ENCODE measurements around the gene SMIM44.

SMIM44 gene

DNA sequence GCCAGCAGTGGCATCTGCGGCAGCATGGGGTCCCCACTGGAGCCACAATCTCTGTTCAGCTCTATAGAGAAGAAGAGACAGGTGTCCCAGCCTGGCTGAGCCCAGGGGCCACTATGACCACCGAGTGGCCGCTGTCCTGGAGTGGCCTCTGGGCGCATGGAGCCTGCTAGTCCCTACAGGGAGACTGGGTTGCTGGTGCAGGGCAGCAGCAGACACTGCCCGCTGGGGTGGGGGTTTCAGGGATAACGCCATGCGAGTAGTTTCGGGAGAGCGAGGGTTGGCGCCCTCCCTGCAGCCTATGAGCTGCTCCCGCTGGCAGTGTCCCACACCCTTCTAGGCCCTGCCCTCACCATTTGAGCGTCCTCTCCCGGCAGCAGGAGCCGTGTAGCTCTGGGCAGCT, 44.8 kb upstream of the SMIM44 start:
- TF ChIP-seq, protein P1, sequence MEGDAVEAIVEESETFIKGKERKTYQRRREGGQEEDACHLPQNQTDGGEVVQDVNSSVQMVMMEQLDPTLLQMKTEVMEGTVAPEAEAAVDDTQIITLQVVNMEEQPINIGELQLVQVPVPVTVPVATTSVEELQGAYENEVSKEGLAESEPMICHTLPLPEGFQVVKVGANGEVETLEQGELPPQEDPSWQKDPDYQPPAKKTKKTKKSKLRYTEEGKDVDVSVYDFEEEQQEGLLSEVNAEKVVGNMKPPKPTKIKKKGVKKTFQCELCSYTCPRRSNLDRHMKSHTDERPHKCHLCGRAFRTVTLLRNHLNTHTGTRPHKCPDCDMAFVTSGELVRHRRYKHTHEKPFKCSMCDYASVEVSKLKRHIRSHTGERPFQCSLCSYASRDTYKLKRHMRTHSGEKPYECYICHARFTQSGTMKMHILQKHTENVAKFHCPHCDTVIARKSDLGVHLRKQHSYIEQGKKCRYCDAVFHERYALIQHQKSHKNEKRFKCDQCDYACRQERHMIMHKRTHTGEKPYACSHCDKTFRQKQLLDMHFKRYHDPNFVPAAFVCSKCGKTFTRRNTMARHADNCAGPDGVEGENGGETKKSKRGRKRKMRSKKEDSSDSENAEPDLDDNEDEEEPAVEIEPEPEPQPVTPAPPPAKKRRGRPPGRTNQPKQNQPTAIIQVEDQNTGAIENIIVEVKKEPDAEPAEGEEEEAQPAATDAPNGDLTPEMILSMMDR (conservative IDR thresholded peaks at IDR 0.05; ENCODE audit: low read depth), result no peak
- no peak for DNase-seq (ENCODE audit: low spot score)
- ChIA-PET CTCF (no interaction called here), POLR2A (ENCODE audit: low non-redundant PET) (no interaction called here)
- H3K27ac ChIP-seq, result no peak overlapping the region

DNA sequence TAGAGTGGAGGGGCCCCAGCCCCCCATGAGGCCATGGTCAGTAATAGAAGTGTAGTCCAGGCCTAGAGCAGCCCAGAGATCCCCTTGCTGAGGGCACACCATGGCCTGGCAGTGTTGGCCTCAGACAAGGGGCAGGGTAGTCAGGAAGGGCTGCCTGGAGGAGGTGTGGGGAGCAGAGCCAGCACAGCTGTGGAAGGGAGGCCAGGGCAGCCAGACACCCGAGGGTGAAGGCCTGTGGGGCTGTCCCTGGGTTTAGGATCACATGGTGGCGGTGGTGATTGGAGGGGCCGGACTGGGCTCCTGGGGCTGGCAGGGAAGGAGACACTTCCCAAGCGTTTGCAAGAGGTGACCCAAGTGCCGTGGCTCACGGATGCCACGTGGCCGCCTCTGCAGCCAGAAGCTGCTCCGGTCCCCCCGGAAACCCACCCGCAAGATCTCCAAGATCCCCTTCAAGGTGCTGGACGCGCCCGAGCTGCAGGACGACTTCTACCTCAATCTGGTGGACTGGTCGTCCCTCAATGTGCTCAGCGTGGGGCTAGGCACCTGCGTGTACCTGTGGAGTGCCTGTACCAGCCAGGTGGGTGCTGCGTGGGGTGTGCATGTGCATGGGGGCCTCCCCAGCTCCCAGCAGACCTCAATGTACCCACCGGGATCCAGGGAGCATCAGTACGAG, 44.1 kb upstream of the SMIM44 start:
- TF ChIP-seq, protein P1 (conservative IDR thresholded peaks at IDR 0.05; ENCODE audit: low read depth), result no peak
- POLR2A ChIA-PET (ENCODE audit: low non-redundant PET), result no interaction called here
- DNase-seq (ENCODE audit: low spot score), result no peak
- CTCF ChIA-PET, result no interaction called here
- no peak overlapping the region for H3K27ac ChIP-seq

DNA sequence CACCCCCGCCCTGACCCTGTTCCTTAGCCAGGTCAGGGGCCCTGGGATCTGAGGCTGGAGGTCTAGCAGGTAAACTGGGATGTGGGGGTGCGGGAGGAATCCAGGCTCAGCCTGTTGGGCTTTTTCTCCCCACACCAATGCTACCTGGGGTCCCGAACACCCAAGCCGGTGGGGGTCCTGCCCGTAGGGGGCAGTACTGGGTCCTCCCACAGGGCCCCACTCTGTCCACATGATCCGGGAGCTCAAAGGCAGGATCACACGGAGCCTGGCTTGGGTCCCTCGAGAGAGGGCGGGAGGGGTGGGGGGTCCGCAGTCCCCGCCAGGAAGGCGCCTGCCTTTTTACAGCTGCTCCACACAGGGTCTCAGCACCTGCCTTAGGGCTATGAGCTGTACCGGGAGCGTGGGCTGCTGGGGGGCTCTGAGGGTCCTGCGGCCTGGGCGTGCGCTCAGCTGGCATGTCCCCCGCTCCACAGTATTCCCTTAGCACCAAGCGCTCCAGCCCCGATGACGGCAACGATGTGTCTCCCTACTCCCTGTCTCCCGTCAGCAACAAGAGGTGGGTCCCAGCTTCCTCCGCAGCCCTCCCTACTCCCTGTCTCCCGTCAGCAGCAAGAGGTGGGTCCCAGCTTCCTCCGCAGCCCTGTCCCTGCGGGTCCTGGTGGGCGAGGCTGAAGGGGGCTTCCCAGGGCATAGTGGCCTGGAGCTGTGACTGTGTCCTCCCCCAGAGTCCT, 43.4 kb upstream of the SMIM44 start:
- POLR2A ChIA-PET (ENCODE audit: low non-redundant PET), result no interaction called here

DNA sequence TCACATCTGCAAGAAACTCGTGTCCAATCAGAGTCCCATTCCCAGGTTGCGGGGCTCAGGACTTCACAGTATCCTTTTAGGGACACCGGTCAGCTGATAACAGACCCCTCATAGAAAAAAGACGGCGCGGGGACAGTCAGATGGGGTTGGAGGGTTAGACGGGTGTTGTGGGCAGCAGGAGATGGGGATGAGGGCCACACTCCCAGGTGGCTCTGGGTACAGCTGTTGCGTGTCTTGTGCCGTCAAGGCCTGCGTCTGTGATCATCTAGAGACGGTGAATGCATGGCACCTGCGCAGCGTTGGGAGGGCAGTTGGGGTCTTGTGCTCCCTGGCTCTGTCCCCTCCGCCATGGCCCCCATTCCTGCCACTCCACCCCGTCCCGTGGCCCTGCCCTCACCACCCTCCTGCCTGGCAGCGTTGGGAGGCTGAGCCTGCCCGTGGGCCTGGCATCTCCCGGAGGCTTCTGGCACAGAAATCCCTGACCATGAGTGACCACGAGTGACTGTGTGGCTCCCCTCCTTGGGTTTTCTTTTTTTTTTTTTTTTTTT, 41.7 kb upstream of the SMIM44 start:
- ChIA-PET CTCF (no interaction called here), POLR2A (ENCODE audit: low non-redundant PET) (no interaction called here)
- TF ChIP-seq, protein P1 (conservative IDR thresholded peaks at IDR 0.05; ENCODE audit: low read depth), result no peak
- no peak overlapping the region for H3K27ac ChIP-seq
- DNase-seq (ENCODE audit: low spot score), result no peak

More for the DNA sequence above, 43.4 kb upstream of the SMIM44 start:
- no peak overlapping the region for H3K27ac ChIP-seq
- TF ChIP-seq, protein P1 (conservative IDR thresholded peaks at IDR 0.05; ENCODE audit: low read depth), result no peak
- no peak for DNase-seq (ENCODE audit: low spot score)
- CTCF ChIA-PET, result no interaction called here

DNA sequence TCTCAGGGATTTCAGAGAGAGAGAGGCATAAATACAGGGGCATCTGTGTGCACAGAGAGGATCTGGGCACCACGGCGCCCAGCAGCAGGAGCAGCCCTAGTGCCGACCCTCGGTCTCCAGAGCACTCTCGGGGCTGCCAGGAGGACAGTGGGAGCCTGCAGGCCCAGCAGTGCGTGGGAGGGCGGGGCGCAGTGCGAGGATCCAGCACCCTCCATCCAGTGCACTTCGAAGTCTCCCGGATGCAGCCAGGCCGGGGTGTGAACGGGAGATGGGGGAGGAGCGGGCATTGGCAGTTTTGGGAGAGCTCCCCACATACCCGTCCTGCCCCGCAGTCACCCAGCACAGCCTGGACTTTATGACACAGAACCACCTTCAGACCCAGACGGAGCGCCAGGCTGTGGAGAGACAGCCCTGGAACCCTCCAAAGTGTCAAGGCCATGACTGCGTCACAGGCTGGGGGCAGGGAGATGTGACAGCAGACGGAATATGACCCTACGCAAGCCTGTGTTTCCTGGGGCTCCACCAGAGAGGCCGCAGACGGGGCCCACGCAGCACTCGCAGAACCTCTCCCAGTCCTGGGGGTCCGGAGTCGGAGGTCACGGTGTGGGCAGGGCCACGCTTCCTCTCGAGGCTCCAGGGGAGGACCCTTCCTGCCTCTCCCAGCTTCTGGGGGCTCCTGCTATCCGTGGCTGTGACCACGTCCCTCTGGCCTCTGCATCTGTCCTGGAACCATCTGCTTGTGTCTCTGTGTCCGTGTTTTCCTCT, 41.0 kb upstream of the SMIM44 start:
- no peak for DNase-seq (ENCODE audit: low spot score)
- TF ChIP-seq, protein P1 (conservative IDR thresholded peaks at IDR 0.05; ENCODE audit: low read depth), result no peak
- ChIA-PET POLR2A (ENCODE audit: low non-redundant PET) (no interaction called here), CTCF (no interaction called here)
- H3K27ac ChIP-seq, result no peak overlapping the region

DNA sequence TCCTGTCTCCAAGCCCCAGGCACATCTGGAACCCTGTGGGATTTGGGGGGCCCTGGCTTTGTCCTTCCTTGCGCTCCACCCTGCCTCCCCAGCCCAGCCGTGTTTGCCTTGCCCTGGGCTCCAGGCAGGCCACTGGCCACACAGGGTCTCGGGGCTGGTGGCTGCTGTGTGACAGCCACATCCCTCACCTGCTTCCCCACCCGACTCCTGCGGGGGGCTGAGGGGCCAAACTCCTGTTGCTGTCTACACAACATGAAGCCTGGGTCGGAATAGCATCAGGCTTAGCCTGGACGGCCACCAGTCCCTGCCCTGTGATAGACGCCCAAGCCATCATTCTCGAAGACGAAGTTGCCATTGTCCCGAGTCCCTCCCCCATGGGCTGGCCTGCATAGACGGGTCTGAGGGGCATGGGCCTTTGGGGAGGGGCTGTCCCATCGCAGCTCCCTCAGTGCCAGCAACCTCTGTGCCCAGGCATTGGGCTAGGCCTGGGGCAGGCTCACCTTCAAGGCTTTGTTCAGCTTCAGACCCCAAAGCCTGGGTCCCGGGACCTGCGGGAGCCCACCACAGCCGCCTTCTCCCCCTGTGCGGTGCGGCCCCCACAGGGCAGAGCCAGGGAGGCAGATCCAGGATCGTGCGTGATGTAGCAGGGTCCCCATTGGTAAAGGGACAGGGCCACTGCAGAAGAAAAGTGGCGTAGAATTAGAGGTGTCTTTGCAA, 40.3 kb upstream of the SMIM44 start:
- TF ChIP-seq, protein P1 (conservative IDR thresholded peaks at IDR 0.05; ENCODE audit: low read depth), result no peak
- no peak for DNase-seq (ENCODE audit: low spot score)
- ChIA-PET CTCF (interaction anchor here (0.5 kb wide), 2 partner anchors 33 to 167 kb away, joined by 3 to 4 read pairs; no protein-coding TSS in a partner anchor), POLR2A (ENCODE audit: low non-redundant PET) (no interaction called here)
- H3K27ac ChIP-seq, result peak overlapping the region; percentile 4

Data from RWPE1 (cell line).